ENCODE measurements around the gene SLC22A3.
"Not testable (repeated sequence)": the region's sequence is repeated elsewhere in the genome, so short reads cannot be mapped to it uniquely, and the experiment has no call there.

Gene SLC22A3

GRCh38 chr6:160363016-160363996, 15.1 kb downstream of the SLC22A3 start:
- TF ChIP-seq, protein P1, sequence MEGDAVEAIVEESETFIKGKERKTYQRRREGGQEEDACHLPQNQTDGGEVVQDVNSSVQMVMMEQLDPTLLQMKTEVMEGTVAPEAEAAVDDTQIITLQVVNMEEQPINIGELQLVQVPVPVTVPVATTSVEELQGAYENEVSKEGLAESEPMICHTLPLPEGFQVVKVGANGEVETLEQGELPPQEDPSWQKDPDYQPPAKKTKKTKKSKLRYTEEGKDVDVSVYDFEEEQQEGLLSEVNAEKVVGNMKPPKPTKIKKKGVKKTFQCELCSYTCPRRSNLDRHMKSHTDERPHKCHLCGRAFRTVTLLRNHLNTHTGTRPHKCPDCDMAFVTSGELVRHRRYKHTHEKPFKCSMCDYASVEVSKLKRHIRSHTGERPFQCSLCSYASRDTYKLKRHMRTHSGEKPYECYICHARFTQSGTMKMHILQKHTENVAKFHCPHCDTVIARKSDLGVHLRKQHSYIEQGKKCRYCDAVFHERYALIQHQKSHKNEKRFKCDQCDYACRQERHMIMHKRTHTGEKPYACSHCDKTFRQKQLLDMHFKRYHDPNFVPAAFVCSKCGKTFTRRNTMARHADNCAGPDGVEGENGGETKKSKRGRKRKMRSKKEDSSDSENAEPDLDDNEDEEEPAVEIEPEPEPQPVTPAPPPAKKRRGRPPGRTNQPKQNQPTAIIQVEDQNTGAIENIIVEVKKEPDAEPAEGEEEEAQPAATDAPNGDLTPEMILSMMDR (IDR thresholded peaks at IDR 0.05; ENCODE audit: control extremely low read depth, extremely low read depth, low read depth, missing control alignments) = no peak
- POLR2A ChIA-PET = no interaction called here
- CTCF ChIA-PET = interaction anchor here (0.7 kb wide), 1 partner anchor 17 kb away, joined by 3 read pairs; no protein-coding TSS in a partner anchor
- no peak for DNase-seq (ENCODE audit: extremely low spot score)

DNA sequence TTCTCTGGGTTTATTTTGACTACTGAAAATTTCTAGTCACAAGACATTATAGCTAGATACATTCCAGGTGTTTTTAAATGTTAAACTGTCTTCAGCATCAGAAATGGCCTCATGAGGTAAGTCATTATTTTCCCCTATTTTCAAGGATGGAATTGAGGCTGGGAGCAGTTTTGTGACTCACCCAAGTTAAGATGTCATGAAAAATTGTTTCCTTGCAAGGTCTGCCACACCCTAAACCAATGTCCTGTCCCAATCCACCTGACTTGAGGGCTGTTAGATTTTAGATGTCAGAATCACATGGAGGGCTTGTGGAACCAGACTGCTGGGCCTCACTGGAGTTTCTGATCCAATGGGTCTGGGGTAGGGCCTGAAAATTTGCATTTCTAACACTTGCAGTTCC, 16.9 kb downstream of the SLC22A3 start:
- TF ChIP-seq, protein P1 (IDR thresholded peaks at IDR 0.05; ENCODE audit: control extremely low read depth, extremely low read depth, low read depth, missing control alignments) = no peak
- ChIA-PET CTCF (no interaction called here), POLR2A (no interaction called here)
- DNase-seq (ENCODE audit: extremely low spot score) = no peak

DNA sequence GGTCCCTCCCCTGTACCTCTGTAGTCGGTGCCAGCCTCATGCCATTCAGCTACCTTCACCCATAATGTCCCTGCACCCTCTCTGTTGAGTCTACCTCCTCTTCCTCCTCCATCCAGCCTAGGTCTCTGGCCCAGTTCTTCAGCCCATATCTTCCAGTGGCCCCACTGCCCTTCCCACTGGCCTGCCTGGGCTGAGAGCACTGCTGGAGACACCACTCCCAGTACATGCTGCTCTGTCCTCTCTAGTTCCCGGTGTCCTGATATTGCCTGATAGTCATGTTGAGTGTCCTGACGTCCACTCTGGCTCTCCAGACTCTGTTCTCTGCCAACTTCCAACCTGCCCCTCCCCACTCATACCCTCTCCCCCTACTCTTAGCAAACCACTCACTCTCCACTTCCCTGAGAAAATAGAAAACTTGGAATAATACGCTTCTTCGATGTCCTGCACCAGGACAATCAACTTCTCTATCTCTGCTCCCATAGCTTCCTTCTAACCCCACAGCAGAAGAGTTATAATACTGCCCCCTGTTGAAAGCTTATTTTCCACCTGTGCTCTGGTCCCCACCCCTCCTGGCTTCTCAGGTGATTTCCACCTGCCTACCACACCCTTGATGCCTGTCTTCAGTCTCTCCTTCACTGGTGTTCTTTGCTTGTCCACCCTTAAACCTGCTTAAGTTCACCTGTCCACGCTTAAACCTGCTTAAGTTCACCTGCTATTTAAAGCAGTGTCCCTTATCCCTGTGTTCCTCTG, 19.8 kb downstream of the SLC22A3 start:
- no peak for DNase-seq (ENCODE audit: extremely low spot score)
- TF ChIP-seq, protein P1 (IDR thresholded peaks at IDR 0.05; ENCODE audit: control extremely low read depth, extremely low read depth, low read depth, missing control alignments) = no peak
- ChIA-PET CTCF (no interaction called here), POLR2A (no interaction called here)

DNA sequence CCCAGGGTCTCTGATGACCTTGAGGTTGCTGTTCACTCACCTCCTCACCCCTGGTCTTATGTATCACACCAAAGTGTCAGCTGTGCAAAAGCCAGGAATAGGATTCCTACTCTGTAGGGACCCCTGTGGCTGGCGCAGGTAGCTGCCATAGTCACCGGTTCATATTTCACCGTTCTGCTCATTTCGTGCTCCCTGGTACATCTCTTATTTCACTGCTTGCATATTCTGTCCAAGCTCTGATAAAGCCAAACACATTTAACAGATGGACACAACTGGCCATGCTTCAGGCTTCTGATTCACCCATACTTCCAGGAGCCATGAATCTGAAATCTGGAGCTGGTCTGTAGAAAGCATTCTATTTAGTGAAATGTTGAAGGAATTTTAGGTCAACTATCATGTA, 20.5 kb downstream of the SLC22A3 start:
- CTCF ChIA-PET = no interaction called here
- DNase-seq (ENCODE audit: extremely low spot score) = no peak
- TF ChIP-seq, protein P1 (IDR thresholded peaks at IDR 0.05; ENCODE audit: control extremely low read depth, extremely low read depth, low read depth, missing control alignments) = no peak
- POLR2A ChIA-PET = no interaction called here

DNA sequence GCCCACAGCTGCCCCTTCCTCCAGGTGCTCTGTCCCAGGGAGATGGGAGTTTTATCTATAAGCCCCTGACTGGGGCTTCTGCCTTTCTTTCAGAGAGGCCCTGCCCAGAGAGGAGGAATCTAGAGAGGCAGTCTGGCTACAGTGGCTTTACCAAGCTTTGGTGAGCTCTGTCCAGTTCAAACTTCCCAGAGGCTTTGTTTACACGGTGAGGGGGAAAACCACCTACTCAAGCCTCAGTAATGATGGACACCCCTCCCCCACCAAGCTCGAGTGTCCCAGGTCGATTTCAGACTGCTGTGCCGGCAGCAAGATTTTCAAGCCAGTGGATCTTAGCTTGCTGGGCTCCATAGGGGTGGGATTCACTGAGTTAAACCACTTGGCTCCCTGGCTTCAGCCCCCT, 25.4 kb downstream of the SLC22A3 start:
- POLR2A ChIA-PET; CTCF ChIA-PET; DNase-seq (ENCODE audit: extremely low spot score): not testable (repeated sequence)

DNA sequence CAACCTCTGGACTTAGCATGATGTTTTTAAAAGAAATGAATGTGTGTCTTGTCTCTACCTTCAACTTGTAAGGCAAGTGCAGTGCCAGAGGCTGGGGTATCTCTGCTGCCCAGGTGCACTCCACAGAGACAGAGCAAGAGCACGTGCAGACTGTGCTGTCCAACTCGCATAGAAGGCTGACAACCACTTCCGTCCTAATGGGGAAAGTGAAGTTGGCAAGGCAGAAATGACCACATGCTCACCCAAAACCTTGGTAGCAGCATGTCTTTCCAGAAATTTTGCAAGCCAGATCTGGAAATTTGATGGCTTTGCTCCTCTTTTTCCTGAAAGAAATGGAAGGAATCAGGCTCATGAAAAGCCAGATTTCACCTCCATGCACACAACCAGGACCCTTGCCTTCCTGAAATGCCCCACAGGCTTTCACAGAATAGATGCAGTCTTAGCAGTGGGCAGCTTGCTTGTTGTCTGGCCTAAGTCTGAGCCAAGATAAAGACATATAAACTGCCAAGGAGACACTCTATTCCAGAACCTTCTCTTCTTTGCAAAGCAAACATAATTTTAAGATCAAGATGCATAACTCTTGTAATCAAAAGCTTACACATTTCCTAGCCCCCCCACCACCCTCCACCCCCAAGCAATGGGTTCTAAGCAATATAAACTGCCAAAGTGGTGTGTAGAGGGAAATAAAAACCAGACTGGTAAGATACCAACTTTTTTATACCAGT, 26.8 kb downstream of the SLC22A3 start:
- no peak for DNase-seq (ENCODE audit: extremely low spot score)
- POLR2A ChIA-PET = no interaction called here
- TF ChIP-seq, protein P1 (IDR thresholded peaks at IDR 0.05; ENCODE audit: control extremely low read depth, extremely low read depth, low read depth, missing control alignments) = no peak
- CTCF ChIA-PET = no interaction called here

All from GM10248 (cell line).